Measurements from ENCODE around the gene ZNF439. TPM values are rescaled to one million over a fixed set of nuclear protein-coding genes. Genes with fewer than 3 reads are reported as not detected.
A peak's percentile ranks its signal among the peaks of the same experiment; 100 is the strongest.
"Not testable (repeated sequence)": the region's sequence is repeated elsewhere in the genome, so short reads cannot be mapped to it uniquely, and the experiment has no call there.

Gene ZNF439
- total RNA-seq, 2 donors from 2014 or later, result 8.5 to 16.1 TPM

- intact Hi-C loops (cut with DNase I), result no loop called here
- 96% methylated on average over 9 of the region's 9 CpGs for WGBS
- H3K27ac ChIP-seq, result no peak overlapping the region
- H3K36me3 ChIP-seq, result peaks cover 2 to 6% of the 10 kb centered on the region in 2 donors
- no peaks in the 10 kb centered on the region for H3K4me1 ChIP-seq (replicated peaks)
- no peaks in the 10 kb centered on the region for H3K27me3 ChIP-seq (replicated peaks; ENCODE audit: insufficient read depth)
- no peaks in the 10 kb centered on the region for H3K9me3 ChIP-seq
- no peak for DNase-seq (ENCODE audit: low spot score)
- H3K4me3 ChIP-seq, result no peak overlapping the region
- TF ChIP-seq POLR2A (IDR thresholded peaks at IDR 0.05) (no peak), CTCF (IDR thresholded peaks at IDR 0.05) (no peak), POLR2AphosphoS5 (IDR thresholded peaks at IDR 0.05) (no peak)
Observed at GRCh38 chr19:11872624-11873023, 24.1 kb downstream of the ZNF439 start.

GRCh38 chr19:11873762-11874161 is 25.2 kb downstream of the ZNF439 start:
- no peak for DNase-seq (ENCODE audit: low spot score)
- no peak overlapping the region for H3K4me3 ChIP-seq
- WGBS, result 74% methylated on average over 1 of the region's 1 CpG
- no peaks in the 10 kb centered on the region for H3K36me3 ChIP-seq
- TF ChIP-seq CTCF (IDR thresholded peaks at IDR 0.05) (no peak), POLR2AphosphoS5 (IDR thresholded peaks at IDR 0.05) (no peak), POLR2A (IDR thresholded peaks at IDR 0.05) (no peak)
- H3K9me3 ChIP-seq, result no peaks in the 10 kb centered on the region
- no peaks in the 10 kb centered on the region for H3K4me1 ChIP-seq (replicated peaks)
- no peaks in the 10 kb centered on the region for H3K27me3 ChIP-seq (replicated peaks; ENCODE audit: insufficient read depth)
- intact Hi-C loops (cut with DNase I), result no loop called here
- no peak overlapping the region for H3K27ac ChIP-seq

- H3K36me3 ChIP-seq; H3K27me3 ChIP-seq (replicated peaks; ENCODE audit: insufficient read depth); DNase-seq (ENCODE audit: low spot score); H3K4me3 ChIP-seq; H3K4me1 ChIP-seq (replicated peaks); H3K9me3 ChIP-seq; H3K27ac ChIP-seq: not testable (repeated sequence)
- intact Hi-C loops (cut with DNase I), result loop anchor here (2.0 to 10.0 kb wide), 3 partner anchors 107 to 263 kb away; partner anchors contain the start of genes ZNF20 and ZNF844
- 83% methylated on average over 16 of the region's 16 CpGs for WGBS
Observed at GRCh38 chr19:11879687-11880266, 31.3 kb downstream of the ZNF439 start.

- intact Hi-C loops (cut with DNase I), result loop anchor here (2.0 to 10.0 kb wide), 3 partner anchors 106 to 262 kb away; partner anchors contain the start of genes ZNF20 and ZNF844
- no peak for TF ChIP-seq POLR2A (IDR thresholded peaks at IDR 0.05)
- TF ChIP-seq CTCF (IDR thresholded peaks at IDR 0.05), result no peak
- TF ChIP-seq POLR2AphosphoS5 (IDR thresholded peaks at IDR 0.05), result no peak
- Histone ChIP-seq H3K27ac (no peak overlapping the region), H3K4me3 (no peak overlapping the region), H3K36me3 (no peaks in the 10 kb centered on the region), H3K27me3 (replicated peaks; ENCODE audit: insufficient read depth) (no peaks in the 10 kb centered on the region), H3K9me3 (no peaks in the 10 kb centered on the region), H3K4me1 (replicated peaks) (no peaks in the 10 kb centered on the region)
- WGBS, result 91% methylated on average over 12 of the region's 12 CpGs
- DNase-seq (ENCODE audit: low spot score), result no peak
Observed at GRCh38 chr19:11880598-11880997, 32.1 kb downstream of the ZNF439 start.

GRCh38 chr19:11881151-11881800 is 32.8 kb downstream of the ZNF439 start:
- no peak overlapping the region for H3K27ac ChIP-seq
- WGBS, result 19% methylated on average over 10 of the region's 10 CpGs
- no peak overlapping the region for H3K4me3 ChIP-seq
- H3K27me3 ChIP-seq (replicated peaks; ENCODE audit: insufficient read depth), result no peaks in the 10 kb centered on the region
- DNase-seq (ENCODE audit: low spot score), result peak; percentile 49
- H3K36me3 ChIP-seq, result no peaks in the 10 kb centered on the region
- intact Hi-C loops (cut with DNase I), result loop anchor here (2.0 to 10.0 kb wide), 3 partner anchors 106 to 261 kb away; partner anchors contain the start of genes ZNF20 and ZNF844
- TF ChIP-seq CTCF (IDR thresholded peaks at IDR 0.05) (peak in 3 of 4 experiments; percentile 59 to 73 (median 63)), POLR2A (IDR thresholded peaks at IDR 0.05) (no peak), POLR2AphosphoS5 (IDR thresholded peaks at IDR 0.05) (peak; percentile 60)
- no peaks in the 10 kb centered on the region for H3K9me3 ChIP-seq
- no peaks in the 10 kb centered on the region for H3K4me1 ChIP-seq (replicated peaks)
